H1 (cell line): ENCODE measurements around the gene VARS2. TPM values are rescaled to one million over a fixed set of nuclear protein-coding genes. Genes with fewer than 3 reads are reported as not detected.

Experiments used
- CTCF ChIA-PET: fragments of 300-600 bp; sonication (Branson Sonifier 250); formaldehyde crosslinking; loops from one replicate; lab custom pipeline; 2021; ENCODE audit not compliant: partially characterized antibody; lab: Charles Lee
- POLR2A ChIA-PET: fragments of 300-600 bp; sonication (Branson Sonifier 250); formaldehyde crosslinking; loops from one replicate; lab custom pipeline; 2021; ENCODE audit warnings: inconsistent platforms; ENCODE audit not compliant: partially characterized antibody; lab: Charles Lee
- DNase-seq, 2 experiments: peaks; one replicate each; pipeline versions ENCODE4 v3.0.0 to v3.0.0-alpha.2; 2010 to 2022; ENCODE audit warnings: low spot score in 2 of 2, low read depth in 1 of 2, mixed read lengths in 1 of 2
- FAIRE-seq: peaks from 2 replicates; lab custom pipeline; 2011; peaks lifted over from hg19 to GRCh38; lab: Jason Lieb, UNC
- H2AFZ ChIP-seq: 2 replicates; pipeline ENCODE4 v1.8.1; 2012; ENCODE audit warnings: low read length, inconsistent platforms
- H2AK5ac ChIP-seq: 2 replicates; pipeline ENCODE4 v1.6.1; 2013; ENCODE audit warnings: low read depth, low read length
- H2BK120ac ChIP-seq: replicated peaks from 2 replicates; pipeline ENCODE3; 2013; ENCODE audit warnings: low read depth, low read length, inconsistent platforms
- H2BK12ac ChIP-seq: 2 replicates; pipeline ENCODE4 v1.6.1; 2013; ENCODE audit warnings: low read depth, low read length
- H2BK15ac ChIP-seq: 2 replicates; pipeline ENCODE4 v1.6.1; 2013; ENCODE audit warnings: low read length
- H2BK20ac ChIP-seq: 2 replicates; pipeline ENCODE4 v1.6.1; 2013; ENCODE audit warnings: low read length
- H2BK5ac ChIP-seq: 2 replicates; pipeline ENCODE4 v1.6.1; 2013; ENCODE audit warnings: low read depth, low read length
- H3K14ac ChIP-seq: 2 replicates; pipeline ENCODE4 v1.6.1; 2013; ENCODE audit warnings: inconsistent platforms; ENCODE audit not compliant: insufficient read length
- H3K18ac ChIP-seq: 2 replicates; pipeline ENCODE4 v1.6.1; 2013; ENCODE audit warnings: low read length; ENCODE audit errors: extremely low read depth
- H3K23ac ChIP-seq: 2 replicates; pipeline ENCODE4 v1.6.1; 2013; ENCODE audit warnings: inconsistent platforms; ENCODE audit not compliant: insufficient read length
- H3K23me2 ChIP-seq: 2 replicates; pipeline ENCODE4 v1.6.1; 2013; ENCODE audit warnings: low read depth, low read length
- H3K27ac ChIP-seq: 2 replicates; pipeline ENCODE4 v1.6.1; 2011; ENCODE audit warnings: low read depth, low read length, inconsistent platforms
- H3K27me3 ChIP-seq, 4 experiments: replicated peaks in 1 of 4; 1 replicate in 1 of 4; 2 replicates in 3 of 4; pipeline versions ENCODE4 v1.6.1 to v1.8.1; 2011 to 2013; ENCODE audit warnings: low read length in 3 of 4, mild to moderate bottlenecking in 3 of 4, inconsistent platforms in 2 of 4, mixed read lengths in 2 of 4, moderate library complexity in 1 of 4; ENCODE audit not compliant: control insufficient read depth in 3 of 4, insufficient read depth in 3 of 4; ENCODE audit errors: extremely low read depth in 1 of 4
- H3K36me3 ChIP-seq, 4 experiments: 2 replicates each; pipeline versions ENCODE4 v1.6.1 to v1.8.1; 2011 to 2013; ENCODE audit warnings: mild to moderate bottlenecking in 4 of 4, low read length in 3 of 4, moderate library complexity in 2 of 4, control low read depth in 1 of 4, inconsistent platforms in 1 of 4; ENCODE audit not compliant: insufficient read depth in 4 of 4, control insufficient read depth in 2 of 4
- H3K4ac ChIP-seq: replicated peaks from 2 replicates; pipeline ENCODE3; 2013; ENCODE audit warnings: low read length, low read depth, mixed read lengths, inconsistent platforms; ENCODE audit not compliant: insufficient read length
- H3K4me1 ChIP-seq, 4 experiments: replicated peaks in 1 of 4; 1 replicate in 1 of 4; 2 replicates in 3 of 4; pipeline versions ENCODE4 v1.6.1 to v1.8.1; 2011 to 2013; ENCODE audit warnings: low read length in 3 of 4, inconsistent platforms in 2 of 4, mixed read lengths in 1 of 4; ENCODE audit not compliant: insufficient read depth in 4 of 4, control insufficient read depth in 3 of 4
- H3K4me2 ChIP-seq, 2 experiments: 2 replicates each; pipeline versions ENCODE4 v1.6.1 to v1.8.1; 2011 to 2013; ENCODE audit warnings: low read depth in 2 of 2, low read length in 2 of 2, control low read depth in 1 of 2, inconsistent platforms in 1 of 2, mild to moderate bottlenecking in 1 of 2; ENCODE audit not compliant: insufficient read depth in 1 of 2
- H3K4me3 ChIP-seq, 4 experiments: fragments of 200-600, 300-600 bp in 1 of 4; sonication (generic), shearing (Covaris generic), sonication (Bioruptor Twin) in 1 of 4; 2 replicates each; pipeline versions ENCODE4 v1.5.1 to v1.8.1; 2011 to 2016; ENCODE audit warnings: low read length in 4 of 4, low read depth in 3 of 4, control low read depth in 2 of 4, inconsistent platforms in 2 of 4, mild to moderate bottlenecking in 2 of 4, mixed read lengths in 1 of 4, moderate library complexity in 1 of 4; ENCODE audit not compliant: insufficient read depth in 2 of 4; ENCODE audit errors: extremely low read depth in 1 of 4
- H3K56ac ChIP-seq: replicated peaks from 2 replicates; pipeline ENCODE3; 2013; ENCODE audit warnings: low read depth, mild to moderate bottlenecking, mixed read lengths, low read length, inconsistent platforms; ENCODE audit not compliant: insufficient read length
- H3K79me1 ChIP-seq: 2 replicates; pipeline ENCODE4 v1.6.1; 2013; ENCODE audit warnings: low read depth, low read length, control low read depth
- H3K79me2 ChIP-seq, 2 experiments: 2 replicates each; pipeline versions ENCODE4 v1.6.1 to v1.8.1; 2012 to 2013; ENCODE audit warnings: low read length in 2 of 2, mild to moderate bottlenecking in 2 of 2, inconsistent platforms in 1 of 2; ENCODE audit not compliant: insufficient read depth in 2 of 2, control insufficient read depth in 1 of 2
- H3K9ac ChIP-seq, 4 experiments: replicated peaks in 1 of 4; 1 replicate in 1 of 4; 2 replicates in 3 of 4; pipeline versions ENCODE4 v1.6.1 to v1.8.1; 2011 to 2013; ENCODE audit warnings: low read depth in 3 of 4, low read length in 3 of 4, control low read depth in 2 of 4, mild to moderate bottlenecking in 2 of 4, moderate library complexity in 2 of 4, inconsistent platforms in 1 of 4; ENCODE audit errors: extremely low read depth in 1 of 4
- H3K9me3 ChIP-seq, 2 experiments: 2 replicates each; pipeline versions ENCODE4 v1.6.1 to v1.8.1; 2012 to 2013; ENCODE audit warnings: mild to moderate bottlenecking in 2 of 2, moderate library complexity in 2 of 2, control low read depth in 1 of 2, inconsistent platforms in 1 of 2, low read depth in 1 of 2, low read length in 1 of 2, mixed read lengths in 1 of 2; ENCODE audit not compliant: insufficient read depth in 2 of 2
- H4K20me1 ChIP-seq, 2 experiments: replicated peaks in 1 of 2; 2 replicates each; pipeline versions ENCODE3 to v1.8.1; 2011 to 2013; ENCODE audit warnings: inconsistent platforms in 2 of 2, low read length in 2 of 2, mild to moderate bottlenecking in 1 of 2; ENCODE audit not compliant: insufficient read depth in 2 of 2, control insufficient read depth in 1 of 2
- H4K5ac ChIP-seq: 2 replicates; pipeline ENCODE4 v1.6.1; 2013; ENCODE audit warnings: low read length, low read depth, mixed read lengths, inconsistent platforms; ENCODE audit not compliant: insufficient read length
- H4K8ac ChIP-seq: 2 replicates; pipeline ENCODE4 v1.8.0; 2013; ENCODE audit warnings: mild to moderate bottlenecking, moderate library complexity, low read length, inconsistent platforms; ENCODE audit not compliant: insufficient read depth; ENCODE audit errors: extremely low read depth
- H4K91ac ChIP-seq: replicated peaks from 2 replicates; pipeline ENCODE3; 2013; ENCODE audit warnings: low read length, mixed read lengths, inconsistent platforms; ENCODE audit not compliant: insufficient read length
- ATF3 ChIP-seq: IDR thresholded peaks from 2 replicates; pipeline ENCODE4 v1.6.1; 2011; ENCODE audit warnings: low read depth, mild to moderate bottlenecking, low read length; ENCODE audit not compliant: insufficient read depth
- CBX5 ChIP-seq: fragments of 300-800, 300-1000 bp; sonication (generic); IDR thresholded peaks from 2 replicates; pipeline ENCODE4 v1.7.1; 2016; ENCODE audit warnings: antibody characterized with exemption, low read length, low read depth
- CREB1 ChIP-seq: IDR thresholded peaks from 2 replicates; pipeline ENCODE4 v1.6.1; 2012; ENCODE audit warnings: inconsistent platforms
- POLR2A ChIP-seq, 2 experiments: IDR thresholded peaks; 1 replicate in 1 of 2; 2 replicates in 1 of 2; pipeline ENCODE4 v1.6.1; 2011; ENCODE audit warnings: low read depth in 2 of 2, low read length in 2 of 2, mild to moderate bottlenecking in 2 of 2; ENCODE audit errors: control extremely low read depth in 1 of 2
- SIN3A ChIP-seq, 2 experiments: IDR thresholded peaks in 1 of 2; conservative IDR thresholded peaks in 1 of 2; 2 replicates each; pipeline ENCODE4 v1.6.1; 2011 to 2012; ENCODE audit warnings: low read length in 2 of 2, improper control_type of control experiment in 1 of 2, low read depth in 1 of 2, mild to moderate bottlenecking in 1 of 2
- WGBS, 2 experiments: shearing (Covaris generic) in 1 of 2; methylation state at CpG; one replicate each; pipeline versions ENCODE4 v1.1.6 to v1.1.7; 2013 to 2015; ENCODE audit warnings: low lambda C conversion rate in 2 of 2, mixed read lengths in 2 of 2, inconsistent platforms in 1 of 2, low coverage in 1 of 2, missing lambda C conversion rate in 1 of 2; ENCODE audit not compliant: insufficient replicate concordance in 2 of 2, insufficient coverage in 1 of 2, insufficient read length in 1 of 2; ENCODE audit errors: extremely low coverage in 1 of 2, missing lambda C conversion rate in 1 of 2; 5-methylcytosine and 5-hydroxymethylcytosine counted together
- polyA plus RNA-seq, 7 experiments: library from polyadenylated mRNA; depleted of rRNA in 3 of 7; stranded (reverse) in 5 of 7; unstranded in 2 of 7; fragments of >200 nt in 5 of 7; fragments of 200-250 nt in 2 of 7; gene quantifications; 1 replicate in 5 of 7; 2 replicates in 1 of 7; 4 replicates in 1 of 7; pipeline versions ENCODE4 v1.2.1 to v1.2.3, GENCODE V29; 2011 to 2013; ENCODE audit warnings: missing spikeins in 2 of 7, mixed read lengths in 2 of 7
- total RNA-seq: library from RNA; stranded (reverse); fragmentation: NEBNext Ultra II Directional; extraction: Animal tissue kit (Norgen Biotek cat#: 25700); gene quantifications from 2 replicates; pipeline ENCODE4 v1.2.1, GENCODE V29; 2021

The VARS2 gene
- total and polyA plus RNA-seq, 2 of the 8 experiments (the other 6 are each of a cell fraction or from before 2014, with no cell fraction given): 26.8 to 47.7 TPM

GRCh38 chr6:30898750-30899360 lies 15.2 kb upstream of the VARS2 start:
- DNase-seq: no peak
- Histone ChIP-seq H2BK15ac (no peak overlapping the region), H2BK120ac (no peak overlapping the region), H2BK20ac (no peak overlapping the region), H3K27ac (no peak overlapping the region), H3K23ac (no peak overlapping the region), H3K4me2 (no peak overlapping the region), H3K4me3 (no peak overlapping the region), H3K36me3 (peaks cover 35 to 64% (median 54%) of the 10 kb centered on the region in 4 experiments), H2BK12ac (no peak overlapping the region), H3K18ac (no peak overlapping the region), H3K4ac (no peak overlapping the region), H3K9ac (no peak overlapping the region; a peak in 1 of 7 replicates), H4K8ac (no peak overlapping the region), H3K4me1 (no peaks in the 10 kb centered on the region), H3K14ac (no peak overlapping the region), H3K27me3 (no peaks in the 10 kb centered on the region), H4K5ac (no peak overlapping the region), H4K91ac (no peak overlapping the region), H4K20me1 (peaks cover 2 to 11% of the 10 kb centered on the region in 2 experiments), H3K23me2 (peaks cover 5% of the 10 kb centered on the region; the same call in 1 of the 2 replicates), H2AK5ac (no peak overlapping the region), H3K9me3 (no peaks in the 10 kb centered on the region), H2BK5ac (no peak overlapping the region), H3K56ac (no peak overlapping the region), H3K79me1 (peaks cover 5% of the 10 kb centered on the region; the same call in 1 of the 2 replicates), H2AFZ (no peak overlapping the region), H3K79me2 (no peaks in the 10 kb centered on the region)
- POLR2A ChIA-PET: interaction anchor here (1.4 to 5.4 kb wide), 7 partner anchors 10 to 77 kb away, joined by 3 to 22 read pairs (median 5); partner anchors contain the start of genes DDR1 and VARS2
- WGBS, 2 experiments: 88% methylated on average over 20 of the region's 23 CpGs; no CpG with 5 or more reads in 1 of the 2 experiments
- no peak for TF ChIP-seq ATF3
- TF ChIP-seq CBX5: no peak
- no peak for TF ChIP-seq POLR2A (IDR thresholded peaks at IDR 0.05; ENCODE audit: control extremely low read depth in 1 of 2, low read depth in 2 of 2, low read length in 2 of 2)
- TF ChIP-seq CREB1: no peak
- no peak for TF ChIP-seq SIN3A (conservative IDR thresholded peaks at IDR 0.05 in 1 of 2, IDR thresholded peaks at IDR 0.05 in 1 of 2; ENCODE audit: low read depth in 1 of 2, low read length in 2 of 2)
- CTCF ChIA-PET: interaction anchor here (0.8 to 1.7 kb wide), 10 partner anchors 9 to 181 kb away, joined by 3 to 5 read pairs (median 4); partner anchors contain the start of gene GTF2H4
- FAIRE-seq: no peak
